Activated CD4-positive, alpha-beta T cell treated with anti-CD3 and anti-CD28 coated beads, Interleukin-10, Interleukin-2, amounts not matched to agents 100 ng/mL and 50 ng/mL, durations not matched to agents 16 hours and 8 hours (primary cell): ENCODE measurements around the gene KRTAP5-2.
"Not testable (repeated sequence)": the region's sequence is repeated elsewhere in the genome, so short reads cannot be mapped to it uniquely, and the experiment has no call there.

ENCODE experiments used
- DNase-seq: peaks from one replicate; pipeline ENCODE4 v3.0.0-alpha.2; 2020

The KRTAP5-2 gene

GRCh38 chr11:1597994-1598380 is at the start of gene KRTAP5-2:
Gene KRTAP5-2, minus strand, starts transcription at chr11:1598294. Its CDS starts 44 bp downstream, at chr11:1598250.
- no peak for DNase-seq

GRCh38 chr11:1646540-1646939 is 48.4 kb upstream of the KRTAP5-2 start:
- not testable (repeated sequence) for DNase-seq

- DNase-seq = no peak
Measured at GRCh38 chr11:1645357-1645821, 47.3 kb upstream of the KRTAP5-2 start.

- no peak for DNase-seq
Measured at GRCh38 chr11:1644601-1645356, 46.7 kb upstream of the KRTAP5-2 start.

- no peak for DNase-seq
Measured at GRCh38 chr11:1643146-1643690, 45.1 kb upstream of the KRTAP5-2 start.

GRCh38 chr11:1642288-1643145 is 44.4 kb upstream of the KRTAP5-2 start:
- DNase-seq = no peak

GRCh38 chr11:1641096-1641495 is 43.0 kb upstream of the KRTAP5-2 start:
- no peak for DNase-seq

GRCh38 chr11:1640076-1640946 is 42.2 kb upstream of the KRTAP5-2 start:
- DNase-seq = peak; percentile 31

- DNase-seq = no peak
Measured at GRCh38 chr11:1639666-1640065, 41.6 kb upstream of the KRTAP5-2 start.

- no peak for DNase-seq
Measured at GRCh38 chr11:1639102-1639620, 41.1 kb upstream of the KRTAP5-2 start.

- no peak for DNase-seq
Measured at GRCh38 chr11:1638344-1638743, 40.2 kb upstream of the KRTAP5-2 start.

GRCh38 chr11:1637628-1638027 is 39.5 kb upstream of the KRTAP5-2 start:
- no peak for DNase-seq

GRCh38 chr11:1636291-1636950 is 38.3 kb upstream of the KRTAP5-2 start:
- DNase-seq = no peak

GRCh38 chr11:1633864-1634263 is 35.8 kb upstream of the KRTAP5-2 start:
- no peak for DNase-seq

GRCh38 chr11:1632053-1632714 is 34.1 kb upstream of the KRTAP5-2 start:
- no peak for DNase-seq

- no peak for DNase-seq
Measured at GRCh38 chr11:1631066-1631568, 33.0 kb upstream of the KRTAP5-2 start.

GRCh38 chr11:1630271-1630670 is 32.2 kb upstream of the KRTAP5-2 start:
- no peak for DNase-seq

- DNase-seq = no peak
Measured at GRCh38 chr11:1629326-1630185, 31.5 kb upstream of the KRTAP5-2 start, which contains the start of gene KRTAP5-5. Gene KRTAP5-5, plus strand, starts transcription at chr11:1629775. Its CDS starts 66 bp downstream, at chr11:1629841.

GRCh38 chr11:1628506-1629325 is 30.6 kb upstream of the KRTAP5-2 start:
- peak; percentile 62 for DNase-seq
